H7 (cell line): ENCODE data around the gene FITM1. TPM values are rescaled to one million over a fixed set of nuclear protein-coding genes. Genes with fewer than 3 reads are reported as not detected.

Experiments
- DNase-seq: peaks from one replicate; pipeline ENCODE4 v3.0.0; 2012
- H3K27me3 ChIP-seq: 2 replicates; pipeline ENCODE4 v1.6.0; 2011; ENCODE audit warnings: mild to moderate bottlenecking, low read length; ENCODE audit not compliant: control insufficient read depth, insufficient read depth
- H3K36me3 ChIP-seq: replicated peaks from 2 replicates; pipeline ENCODE4 v1.5.1; 2011; ENCODE audit warnings: low read length; ENCODE audit not compliant: control insufficient read depth, insufficient read depth
- H3K4me3 ChIP-seq: 2 replicates; pipeline ENCODE4 v1.5.1; 2011; ENCODE audit warnings: low read depth, mild to moderate bottlenecking, control low read depth, low read length, moderate library complexity; ENCODE audit not compliant: insufficient read depth
- total RNA-seq: library from RNA; depleted of rRNA; stranded (reverse); fragments of >200 nt; shearing (Covaris generic); gene quantifications from 2 replicates; pipeline ENCODE4 v1.2.3, GENCODE V29; 2014; rRNA removed

FITM1 gene
- total RNA-seq, 1 experiment from 2014 or later, result not detected

GRCh38 chr14:24181371-24182077 is 51.1 kb downstream of the FITM1 start:
- no peak overlapping the region for H3K4me3 ChIP-seq
- no peak for DNase-seq
- H3K36me3 ChIP-seq, result peaks cover 51% of the 10 kb centered on the region
- H3K27me3 ChIP-seq, result no peaks in the 10 kb centered on the region

Other genes starting within 250 kb of the FITM1 start
- gene DHRS4, start 176.9 kb upstream of the FITM1 start, total RNA-seq, result 13.9 and 18.9 TPM in 2 replicates
- 8.0 and 12.2 TPM in 2 replicates for gene DHRS4L2, start 141.7 kb upstream of the FITM1 start, total RNA-seq
- gene CARMIL3, start 78.7 kb upstream of the FITM1 start, total RNA-seq, result 2.3 and 6.5 TPM in 2 replicates
- gene CPNE6, start 59.1 kb upstream of the FITM1 start, total RNA-seq, result 0.04 TPM in 1 of 2 replicates, not detected in the other
- 73.7 and 80.1 TPM in 2 replicates for gene PCK2, start 36.3 kb upstream of the FITM1 start, total RNA-seq
- 70.4 and 90.1 TPM in 2 replicates for gene DCAF11, start 15.9 kb upstream of the FITM1 start, total RNA-seq
- gene NRL, start 15.7 kb upstream of the FITM1 start, total RNA-seq, result 0.87 and 2.1 TPM in 2 replicates
- gene PSME1, start 5.5 kb downstream of the FITM1 start, total RNA-seq, result 46.9 and 49.3 TPM in 2 replicates
- gene EMC9, start 10.9 kb downstream of the FITM1 start, total RNA-seq, result 25.7 and 35.9 TPM in 2 replicates
- 129 and 134 TPM in 2 replicates for gene PSME2, start 16.0 kb downstream of the FITM1 start, total RNA-seq
- 67.7 and 75.0 TPM in 2 replicates for gene RNF31, start 16.8 kb downstream of the FITM1 start, total RNA-seq
- gene IRF9, start 30.6 kb downstream of the FITM1 start, total RNA-seq, result 8.1 and 11.2 TPM in 2 replicates
- gene REC8, start 41.4 kb downstream of the FITM1 start, total RNA-seq, result 5.6 and 5.9 TPM in 2 replicates
- 139 and 149 TPM in 2 replicates for gene IPO4, start 58.2 kb downstream of the FITM1 start, total RNA-seq
- 27.4 and 35.2 TPM in 2 replicates for gene TM9SF1, start 64.8 kb downstream of the FITM1 start, total RNA-seq
- not detected in 2 replicates for gene TSSK4, start 75.0 kb downstream of the FITM1 start, total RNA-seq
- 17.6 and 20.8 TPM in 2 replicates for gene CHMP4A, start 82.8 kb downstream of the FITM1 start, total RNA-seq
- gene MDP1, start 85.4 kb downstream of the FITM1 start, total RNA-seq, result 18.6 and 23.6 TPM in 2 replicates
- 195 and 203 TPM in 2 replicates for gene NEDD8, start 101.7 kb downstream of the FITM1 start, total RNA-seq
- 81.6 and 104 TPM in 2 replicates for gene GMPR2, start 102.3 kb downstream of the FITM1 start, total RNA-seq
- 46.9 and 52.2 TPM in 2 replicates for gene TINF2, start 112.0 kb downstream of the FITM1 start, total RNA-seq
- 0.21 and 3.1 TPM in 2 replicates for gene TGM1, start 132.5 kb downstream of the FITM1 start, total RNA-seq
- 22.8 and 25.9 TPM in 2 replicates for gene RABGGTA, start 140.9 kb downstream of the FITM1 start, total RNA-seq
- 13.5 and 18.8 TPM in 2 replicates for gene DHRS1, start 169.1 kb downstream of the FITM1 start, total RNA-seq
- gene NOP9, start 169.2 kb downstream of the FITM1 start, total RNA-seq, result 27.2 and 32.4 TPM in 2 replicates
- 0.48 TPM in 1 of 2 replicates, not detected in the other for gene CIDEB, start 177.3 kb downstream of the FITM1 start, total RNA-seq
- 4.8 and 7.8 TPM in 2 replicates for gene LTB4R2, start 179.5 kb downstream of the FITM1 start, total RNA-seq
- 4.2 and 5.0 TPM in 2 replicates for gene LTB4R, start 180.8 kb downstream of the FITM1 start, total RNA-seq
- gene ADCY4, start 204.4 kb downstream of the FITM1 start, total RNA-seq, result 0.17 TPM in 1 of 2 replicates, not detected in the other
- gene RIPK3, start 209.3 kb downstream of the FITM1 start, total RNA-seq, result not detected in 2 replicates
- gene NFATC4, start 237.5 kb downstream of the FITM1 start, total RNA-seq, result 12.2 and 28.3 TPM in 2 replicates